Parathyroid adenoma (tissue), 2 donors: ENCODE results near the gene CDKL2.

Source experiments
- H2AFZ ChIP-seq: fragments of 300-600 bp; sonication (generic); one replicate; pipeline ENCODE4 v1.7.0; 2017; ENCODE audit warnings: antibody characterized with exemption, mild to moderate bottlenecking
- H3K27ac ChIP-seq: fragments of 300-600 bp; sonication (generic); one replicate; pipeline ENCODE4 v1.7.0; 2017
- H3K27me3 ChIP-seq: fragments of 300-600 bp; sonication (generic); one replicate; pipeline ENCODE4 v1.7.0; 2017; ENCODE audit warnings: low read length; ENCODE audit not compliant: control insufficient read depth, insufficient read depth
- H3K36me3 ChIP-seq: fragments of 300-600 bp; sonication (generic); one replicate; pipeline ENCODE4 v1.7.0; 2017; ENCODE audit warnings: low read length; ENCODE audit not compliant: control insufficient read depth, insufficient read depth
- H3K4me1 ChIP-seq: fragments of 300-600 bp; sonication (generic); one replicate; pipeline ENCODE4 v1.7.0; 2017; ENCODE audit warnings: control low read depth
- H3K4me2 ChIP-seq: fragments of 300-600 bp; sonication (generic); one replicate; pipeline ENCODE4 v1.7.0; 2017; ENCODE audit warnings: low read length
- H3K4me3 ChIP-seq: fragments of 300-600 bp; sonication (generic); one replicate; pipeline ENCODE4 v1.7.0; 2017; ENCODE audit warnings: low read depth, low read length
- H3K79me2 ChIP-seq: fragments of 300-600 bp; sonication (generic); one replicate; pipeline ENCODE4 v1.7.0; 2017; ENCODE audit warnings: control low read depth
- H3K9ac ChIP-seq: fragments of 300-600 bp; sonication (generic); one replicate; pipeline ENCODE4 v1.7.0; 2017; ENCODE audit warnings: mild to moderate bottlenecking
- H3K9me3 ChIP-seq: fragments of 300-600 bp; sonication (generic); one replicate; pipeline ENCODE4 v1.7.0; 2017; ENCODE audit warnings: low read length; ENCODE audit not compliant: control insufficient read depth
- CTCF ChIP-seq: fragments of 300-600 bp; sonication (generic); IDR thresholded peaks from one replicate; pipeline ENCODE4 v1.7.0; 2017; ENCODE audit warnings: antibody characterized with exemption, mild to moderate bottlenecking
- donor health status: primary hyperparathyroidism.

The CDKL2 gene

GRCh38 chr4:75555294-75556164 lies 74.8 kb downstream of the CDKL2 start, which contains the start of gene ODAPH:
Gene ODAPH, plus strand, starts transcription at chr4:75556066. Its CDS starts 17 bp downstream, at chr4:75556083.
- Histone ChIP-seq H3K9me3 (no peaks in the 10 kb centered on the region), H3K4me3 (no peak within 1 kb of the TSS), H3K27ac (no peak within 1 kb of the TSS), H3K4me1 (no peaks in the 10 kb centered on the region), H2AFZ (peak within 1 kb of the TSS; percentile 42), H3K4me2 (no peak within 1 kb of the TSS), H3K79me2 (no peaks in the 10 kb centered on the region), H3K27me3 (no peaks in the 10 kb centered on the region), H3K9ac (no peak within 1 kb of the TSS), H3K36me3 (no peaks in the 10 kb centered on the region)
- TF ChIP-seq CTCF, result no peak

GRCh38 chr4:75552452-75552851 lies 77.9 kb downstream of the CDKL2 start:
- no peaks in the 10 kb centered on the region for H3K4me1 ChIP-seq
- H3K9ac ChIP-seq, result no peak overlapping the region
- H2AFZ ChIP-seq, result no peak overlapping the region
- no peak overlapping the region for H3K4me2 ChIP-seq
- H3K79me2 ChIP-seq, result no peaks in the 10 kb centered on the region
- no peak for TF ChIP-seq CTCF
- no peak overlapping the region for H3K4me3 ChIP-seq
- H3K36me3 ChIP-seq, result no peaks in the 10 kb centered on the region
- no peaks in the 10 kb centered on the region for H3K27me3 ChIP-seq
- H3K27ac ChIP-seq, result no peak overlapping the region
- no peaks in the 10 kb centered on the region for H3K9me3 ChIP-seq

- H3K4me3 ChIP-seq, result no peak overlapping the region
- no peak for TF ChIP-seq CTCF
Observed at GRCh38 chr4:75549019-75549418, 81.3 kb downstream of the CDKL2 start.

GRCh38 chr4:75547647-75548387 lies 82.5 kb downstream of the CDKL2 start:
- H3K4me1 ChIP-seq, result no peaks in the 10 kb centered on the region
- no peak overlapping the region for H3K4me2 ChIP-seq
- no peaks in the 10 kb centered on the region for H3K79me2 ChIP-seq
- no peak overlapping the region for H3K9ac ChIP-seq
- H3K36me3 ChIP-seq, result no peaks in the 10 kb centered on the region
- no peak overlapping the region for H2AFZ ChIP-seq
- H3K27me3 ChIP-seq, result no peaks in the 10 kb centered on the region
- TF ChIP-seq CTCF, result no peak
- H3K9me3 ChIP-seq, result no peaks in the 10 kb centered on the region
- no peak overlapping the region for H3K27ac ChIP-seq
- no peak overlapping the region for H3K4me3 ChIP-seq

More at GRCh38 chr4:75549019-75549418, 81.3 kb downstream of the CDKL2 start:
- H3K4me1 ChIP-seq, result no peaks in the 10 kb centered on the region
- no peak overlapping the region for H3K9ac ChIP-seq
- no peaks in the 10 kb centered on the region for H3K27me3 ChIP-seq
- no peak overlapping the region for H2AFZ ChIP-seq
- no peak overlapping the region for H3K27ac ChIP-seq
- no peaks in the 10 kb centered on the region for H3K79me2 ChIP-seq
- H3K36me3 ChIP-seq, result no peaks in the 10 kb centered on the region
- no peaks in the 10 kb centered on the region for H3K9me3 ChIP-seq
- no peak overlapping the region for H3K4me2 ChIP-seq
